ENCODE data around the gene ARMC12. TPM values are rescaled to one million over a fixed set of nuclear protein-coding genes. Genes with fewer than 3 reads are reported as not detected.

Gene ARMC12
- total and polyA plus RNA-seq, 2 of the 13 experiments (the other 11 are each of a cell fraction or from before 2014, with no cell fraction given), result 1.3 TPM; not detected in 1

GRCh38 chr6:35739645-35740524 is 3.1 kb downstream of the ARMC12 start (continued):
- TF ChIP-seq HNF4G (IDR thresholded peaks at IDR 0.05; ENCODE audit: borderline replicate concordance, low read depth, low read length), result peak; percentile 83
- TF ChIP-seq HNF4G (CRISPR knock-in tag; IDR thresholded peaks at IDR 0.05; ENCODE audit: borderline replicate concordance, low read depth), result peak; percentile 71; the same call in 1 of the 2 replicates
- TF ChIP-seq PHF5A (CRISPR knock-in tag; IDR thresholded peaks at IDR 0.05; ENCODE audit: low read depth, unreplicated experiment), result peak; percentile 54
- peak; percentile 82; the same call in 1 of the 2 replicates for TF ChIP-seq MIXL1 (CRISPR knock-in tag; IDR thresholded peaks at IDR 0.05)
- TF ChIP-seq ZNF562 (CRISPR knock-in tag; IDR thresholded peaks at IDR 0.05; ENCODE audit: borderline replicate concordance), result no peak
- no peak for TF ChIP-seq THAP7 (CRISPR knock-in tag; IDR thresholded peaks at IDR 0.05)
- TF ChIP-seq ZNF430 (CRISPR knock-in tag; IDR thresholded peaks at IDR 0.05), result no peak
- peak; percentile 83 for TF ChIP-seq PBX2 (CRISPR knock-in tag; IDR thresholded peaks at IDR 0.05)
- TF ChIP-seq NFE2L2 (IDR thresholded peaks at IDR 0.05; ENCODE audit: low read length), result no peak
- TF ChIP-seq TEF (CRISPR knock-in tag; IDR thresholded peaks at IDR 0.05), result no peak
- TF ChIP-seq, protein P1, sequence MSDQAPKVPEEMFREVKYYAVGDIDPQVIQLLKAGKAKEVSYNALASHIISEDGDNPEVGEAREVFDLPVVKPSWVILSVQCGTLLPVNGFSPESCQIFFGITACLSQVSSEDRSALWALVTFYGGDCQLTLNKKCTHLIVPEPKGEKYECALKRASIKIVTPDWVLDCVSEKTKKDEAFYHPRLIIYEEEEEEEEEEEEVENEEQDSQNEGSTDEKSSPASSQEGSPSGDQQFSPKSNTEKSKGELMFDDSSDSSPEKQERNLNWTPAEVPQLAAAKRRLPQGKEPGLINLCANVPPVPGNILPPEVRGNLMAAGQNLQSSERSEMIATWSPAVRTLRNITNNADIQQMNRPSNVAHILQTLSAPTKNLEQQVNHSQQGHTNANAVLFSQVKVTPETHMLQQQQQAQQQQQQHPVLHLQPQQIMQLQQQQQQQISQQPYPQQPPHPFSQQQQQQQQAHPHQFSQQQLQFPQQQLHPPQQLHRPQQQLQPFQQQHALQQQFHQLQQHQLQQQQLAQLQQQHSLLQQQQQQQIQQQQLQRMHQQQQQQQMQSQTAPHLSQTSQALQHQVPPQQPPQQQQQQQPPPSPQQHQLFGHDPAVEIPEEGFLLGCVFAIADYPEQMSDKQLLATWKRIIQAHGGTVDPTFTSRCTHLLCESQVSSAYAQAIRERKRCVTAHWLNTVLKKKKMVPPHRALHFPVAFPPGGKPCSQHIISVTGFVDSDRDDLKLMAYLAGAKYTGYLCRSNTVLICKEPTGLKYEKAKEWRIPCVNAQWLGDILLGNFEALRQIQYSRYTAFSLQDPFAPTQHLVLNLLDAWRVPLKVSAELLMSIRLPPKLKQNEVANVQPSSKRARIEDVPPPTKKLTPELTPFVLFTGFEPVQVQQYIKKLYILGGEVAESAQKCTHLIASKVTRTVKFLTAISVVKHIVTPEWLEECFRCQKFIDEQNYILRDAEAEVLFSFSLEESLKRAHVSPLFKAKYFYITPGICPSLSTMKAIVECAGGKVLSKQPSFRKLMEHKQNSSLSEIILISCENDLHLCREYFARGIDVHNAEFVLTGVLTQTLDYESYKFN (CRISPR knock-in tag; conservative IDR thresholded peaks at IDR 0.05), result peak; percentile 90
- TF ChIP-seq ZNF101 (CRISPR knock-in tag; IDR thresholded peaks at IDR 0.05; ENCODE audit: borderline replicate concordance, low read depth), result no peak
- TF ChIP-seq HOXA5 (CRISPR knock-in tag; IDR thresholded peaks at IDR 0.05), result 0 out of 2 replicates have a peak, but pooled peaks have one; percentile 60
- peak in 1 of 2 experiments; percentile 56; a peak in 2 of 4 replicates for TF ChIP-seq EP300 (IDR thresholded peaks at IDR 0.05; ENCODE audit: low read depth in 2 of 2, low read length in 2 of 2)
- no peak; the same call in 1 of the 2 replicates for TF ChIP-seq EP300 (CRISPR knock-in tag; IDR thresholded peaks at IDR 0.05; ENCODE audit: borderline replicate concordance)
- TF ChIP-seq ZNF292 (CRISPR knock-in tag; IDR thresholded peaks at IDR 0.05; ENCODE audit: borderline replicate concordance, low read depth), result peak; percentile 74
- no peak for TF ChIP-seq UBTF (CRISPR knock-in tag; IDR thresholded peaks at IDR 0.05)
- no peak for TF ChIP-seq RELA (CRISPR knock-in tag; IDR thresholded peaks at IDR 0.05)
- peak; percentile 68 for TF ChIP-seq NCOA2 (CRISPR knock-in tag; IDR thresholded peaks at IDR 0.05)
- no peak for TF ChIP-seq ZFP36L2 (CRISPR knock-in tag; IDR thresholded peaks at IDR 0.05)
- no peak for TF ChIP-seq ARHGAP35 (CRISPR knock-in tag; IDR thresholded peaks at IDR 0.05; ENCODE audit: borderline replicate concordance)

All from HepG2 (cell line).